Osteoblast (primary cell): ENCODE data around the gene RYR2. TPM values are rescaled to one million over a fixed set of nuclear protein-coding genes. Genes with fewer than 3 reads are reported as not detected.

Experiments
- DNase-seq: peaks from one replicate; pipeline ENCODE4 v3.0.0; 2011; ENCODE audit warnings: low spot score, mixed read lengths; ENCODE audit not compliant: insufficient read length; ENCODE audit errors: missing footprints
- H2AFZ ChIP-seq: 2 replicates; pipeline ENCODE4 v1.6.0; 2011; ENCODE audit warnings: mild to moderate bottlenecking, low read length
- H3K27ac ChIP-seq: 2 replicates; pipeline ENCODE4 v1.5.1; 2011; ENCODE audit warnings: mild to moderate bottlenecking, low read depth, low read length, moderate library complexity
- H3K27me3 ChIP-seq: 2 replicates; pipeline ENCODE4 v1.6.0; 2012; ENCODE audit warnings: mild to moderate bottlenecking, control low read depth, inconsistent platforms, low read length, moderate library complexity; ENCODE audit not compliant: insufficient read depth
- H3K36me3 ChIP-seq: 2 replicates; pipeline ENCODE4 v1.5.1; 2011; ENCODE audit warnings: mild to moderate bottlenecking, low read length, control low read depth, moderate library complexity; ENCODE audit not compliant: insufficient read depth
- H3K4me1 ChIP-seq: 2 replicates; pipeline ENCODE4 v1.5.1; 2011; ENCODE audit warnings: mild to moderate bottlenecking, low read length, control low read depth, moderate library complexity; ENCODE audit not compliant: insufficient read depth
- H3K4me2 ChIP-seq: 2 replicates; pipeline ENCODE4 v1.6.0; 2011; ENCODE audit warnings: mild to moderate bottlenecking, low read length; ENCODE audit not compliant: insufficient read depth
- H3K4me3 ChIP-seq: fragments of 200-600 bp; sonication (generic); 3 replicates; pipeline ENCODE4 v1.5.1; 2012; ENCODE audit warnings: mild to moderate bottlenecking, low read length, inconsistent platforms; ENCODE audit not compliant: insufficient read depth
- H3K79me2 ChIP-seq: 2 replicates; pipeline ENCODE4 v1.6.0; 2012; ENCODE audit warnings: mild to moderate bottlenecking, low read length, control low read depth, inconsistent platforms; ENCODE audit not compliant: insufficient read depth
- H3K9me3 ChIP-seq: 2 replicates; pipeline ENCODE4 v1.5.1; 2011; ENCODE audit warnings: low read depth, low read length, control low read depth
- H4K20me1 ChIP-seq: 2 replicates; pipeline ENCODE4 v1.6.0; 2012; ENCODE audit warnings: mild to moderate bottlenecking, low read length, control low read depth; ENCODE audit not compliant: insufficient read depth
- total RNA-seq: library from RNA; depleted of rRNA; stranded (reverse); fragments of >200 nt; gene quantifications from 2 replicates; pipeline ENCODE4 v1.2.3, GENCODE V29; 2012
- TF ChIP-seq, protein P1 (sequence below): IDR thresholded peaks from 2 replicates; pipeline ENCODE4 v1.5.1; 2011; ENCODE audit warnings: mild to moderate bottlenecking, low read depth, low read length, moderate library complexity; ENCODE audit errors: extremely low read depth

The RYR2 gene
- total RNA-seq, 1 donor = not detected

DNA sequence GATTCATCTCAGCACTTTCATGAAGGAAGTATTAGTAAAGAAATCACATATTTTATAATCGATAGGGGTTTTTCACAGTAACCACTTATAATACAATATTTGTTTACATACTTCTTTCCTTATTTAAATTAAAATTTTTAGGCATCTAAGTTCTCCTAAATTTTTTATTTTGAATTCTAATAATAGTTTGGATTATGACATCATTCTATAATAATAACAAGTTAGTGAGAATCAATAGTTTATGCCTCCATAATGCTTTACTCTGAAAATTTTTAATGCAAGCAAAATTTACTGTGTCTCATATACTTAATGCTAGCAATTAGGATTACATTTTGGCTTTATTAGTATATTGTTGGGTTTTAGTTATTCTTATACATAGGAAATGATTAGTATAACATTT is 596.6 kb downstream of the RYR2 start:
- DNase-seq = no peak
- H3K79me2 ChIP-seq = no peaks in the 10 kb centered on the region
- H4K20me1 ChIP-seq = no peaks in the 10 kb centered on the region
- H2AFZ ChIP-seq = no peak overlapping the region
- H3K36me3 ChIP-seq = no peaks in the 10 kb centered on the region
- no peaks in the 10 kb centered on the region for H3K27me3 ChIP-seq
- H3K27ac ChIP-seq = no peak overlapping the region
- no peak overlapping the region for H3K4me2 ChIP-seq
- H3K4me1 ChIP-seq = no peaks in the 10 kb centered on the region
- TF ChIP-seq, protein P1, sequence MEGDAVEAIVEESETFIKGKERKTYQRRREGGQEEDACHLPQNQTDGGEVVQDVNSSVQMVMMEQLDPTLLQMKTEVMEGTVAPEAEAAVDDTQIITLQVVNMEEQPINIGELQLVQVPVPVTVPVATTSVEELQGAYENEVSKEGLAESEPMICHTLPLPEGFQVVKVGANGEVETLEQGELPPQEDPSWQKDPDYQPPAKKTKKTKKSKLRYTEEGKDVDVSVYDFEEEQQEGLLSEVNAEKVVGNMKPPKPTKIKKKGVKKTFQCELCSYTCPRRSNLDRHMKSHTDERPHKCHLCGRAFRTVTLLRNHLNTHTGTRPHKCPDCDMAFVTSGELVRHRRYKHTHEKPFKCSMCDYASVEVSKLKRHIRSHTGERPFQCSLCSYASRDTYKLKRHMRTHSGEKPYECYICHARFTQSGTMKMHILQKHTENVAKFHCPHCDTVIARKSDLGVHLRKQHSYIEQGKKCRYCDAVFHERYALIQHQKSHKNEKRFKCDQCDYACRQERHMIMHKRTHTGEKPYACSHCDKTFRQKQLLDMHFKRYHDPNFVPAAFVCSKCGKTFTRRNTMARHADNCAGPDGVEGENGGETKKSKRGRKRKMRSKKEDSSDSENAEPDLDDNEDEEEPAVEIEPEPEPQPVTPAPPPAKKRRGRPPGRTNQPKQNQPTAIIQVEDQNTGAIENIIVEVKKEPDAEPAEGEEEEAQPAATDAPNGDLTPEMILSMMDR = no peak
- H3K4me3 ChIP-seq = no peak overlapping the region
- peaks cover 2% of the 10 kb centered on the region for H3K9me3 ChIP-seq

DNA sequence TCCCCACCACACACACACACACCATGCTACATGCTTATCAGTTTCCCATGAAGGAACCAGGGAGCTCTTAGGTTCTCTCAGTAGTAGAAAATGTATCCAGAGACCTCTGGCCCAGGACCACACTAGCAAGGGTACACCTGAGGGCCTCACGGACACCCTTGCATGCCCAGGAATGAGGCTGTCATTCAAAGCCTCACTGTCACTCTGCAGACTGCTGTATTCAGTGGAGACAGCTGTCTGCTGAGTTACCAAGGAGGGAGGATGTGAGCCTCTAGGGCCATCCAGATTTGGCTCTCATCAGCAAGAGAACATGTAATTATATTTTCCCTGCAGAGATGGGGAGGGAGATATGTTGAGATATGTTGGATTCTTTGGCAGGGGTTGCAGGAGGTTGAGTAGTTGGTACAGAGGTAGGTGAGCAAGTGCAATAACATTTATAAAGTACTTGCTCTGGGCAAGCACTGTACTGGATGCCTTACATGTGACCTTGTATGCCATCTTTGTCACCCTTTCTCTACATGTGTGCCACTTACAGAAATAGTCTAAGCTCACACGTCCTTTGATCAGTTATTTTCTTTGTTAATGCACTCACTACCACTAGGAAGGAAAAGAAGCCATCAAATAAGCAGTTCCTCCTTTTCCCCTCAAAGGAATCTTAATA is 598.2 kb downstream of the RYR2 start:
- H2AFZ ChIP-seq = no peak overlapping the region
- H3K36me3 ChIP-seq = no peaks in the 10 kb centered on the region
- no peak for DNase-seq
- H3K9me3 ChIP-seq = peaks cover 2% of the 10 kb centered on the region
- TF ChIP-seq, protein P1 = no peak
- H3K4me1 ChIP-seq = no peaks in the 10 kb centered on the region
- H3K27me3 ChIP-seq = no peaks in the 10 kb centered on the region
- no peak overlapping the region for H3K4me3 ChIP-seq
- no peaks in the 10 kb centered on the region for H4K20me1 ChIP-seq
- no peaks in the 10 kb centered on the region for H3K79me2 ChIP-seq
- H3K4me2 ChIP-seq = no peak overlapping the region
- no peak overlapping the region for H3K27ac ChIP-seq

DNA sequence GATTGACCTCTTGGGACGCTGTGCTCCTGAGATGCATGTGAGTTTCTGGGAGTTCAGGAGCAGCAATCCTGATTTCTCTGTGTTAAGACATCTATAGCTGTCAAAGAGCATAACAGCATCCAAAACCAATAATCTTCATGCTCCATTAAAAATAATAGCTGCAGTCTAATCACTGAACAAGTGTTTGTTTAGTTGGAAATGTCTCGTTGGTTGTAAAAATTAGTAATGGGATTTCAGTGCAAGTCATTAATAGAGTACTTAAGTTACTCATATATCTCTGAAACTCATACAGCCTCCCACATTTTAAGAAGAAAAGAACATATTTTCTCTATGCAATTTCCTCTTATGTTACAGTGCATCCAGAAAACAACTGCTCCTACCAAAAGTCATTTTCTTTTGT is 599.0 kb downstream of the RYR2 start:
- no peak for DNase-seq
- Histone ChIP-seq H3K4me1 (no peaks in the 10 kb centered on the region), H3K27ac (no peak overlapping the region), H3K36me3 (no peaks in the 10 kb centered on the region), H3K4me3 (no peak overlapping the region), H4K20me1 (no peaks in the 10 kb centered on the region), H3K79me2 (no peaks in the 10 kb centered on the region), H3K4me2 (no peak overlapping the region), H3K27me3 (no peaks in the 10 kb centered on the region), H3K9me3 (peaks cover 2% of the 10 kb centered on the region), H2AFZ (no peak overlapping the region)
- TF ChIP-seq, protein P1 = no peak

DNA sequence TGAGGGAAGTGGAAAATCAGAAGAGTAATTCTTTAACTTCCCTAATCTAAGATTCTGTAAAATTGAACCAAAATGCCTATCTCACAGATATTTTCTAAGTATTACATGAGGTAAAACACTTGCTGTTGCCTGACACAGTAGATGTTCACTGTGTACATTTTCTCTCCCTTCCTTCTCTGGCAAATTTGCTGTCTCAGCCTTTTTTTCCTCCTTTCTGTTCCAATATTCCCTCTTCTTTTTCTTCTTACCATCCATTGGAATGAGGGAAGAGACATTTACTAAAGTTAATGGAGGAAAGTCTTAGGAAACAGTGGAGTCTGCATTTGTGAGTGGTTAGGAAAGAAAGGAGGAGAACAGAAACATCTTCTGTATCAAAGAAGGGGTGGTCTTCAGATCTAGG is 608.8 kb downstream of the RYR2 start:
- Histone ChIP-seq H3K4me2 (no peak overlapping the region), H3K79me2 (no peaks in the 10 kb centered on the region), H3K9me3 (peaks cover 3% of the 10 kb centered on the region), H2AFZ (no peak overlapping the region), H3K36me3 (no peaks in the 10 kb centered on the region), H3K27me3 (no peaks in the 10 kb centered on the region), H3K4me3 (no peak overlapping the region), H3K4me1 (no peaks in the 10 kb centered on the region), H3K27ac (no peak overlapping the region), H4K20me1 (no peaks in the 10 kb centered on the region)
- no peak for DNase-seq
- TF ChIP-seq, protein P1 = no peak
